Measurements from ENCODE around the gene CLSTN1. TPM values are rescaled to one million over a fixed set of nuclear protein-coding genes. Genes with fewer than 3 reads are reported as not detected.

CLSTN1 gene
- total RNA-seq, 1 donor from 2014 or later = 127 TPM

DNA sequence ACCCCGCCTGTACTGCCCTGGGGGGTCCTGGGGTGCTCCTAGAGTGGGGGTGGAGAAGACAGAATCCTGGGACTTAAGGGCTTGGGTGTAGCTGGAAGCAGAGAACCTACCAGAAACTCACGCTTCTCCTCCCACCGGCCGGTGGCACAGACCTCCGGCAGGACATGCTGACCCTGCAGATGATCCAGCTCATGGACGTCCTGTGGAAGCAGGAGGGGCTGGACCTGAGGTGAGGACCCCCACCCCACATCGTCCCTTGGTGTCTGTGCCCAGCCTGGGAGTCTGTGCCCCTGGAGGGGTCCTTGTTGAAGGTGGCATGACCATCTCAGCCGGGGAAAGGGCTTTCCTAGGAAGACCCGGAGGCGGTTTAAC lies 101.4 kb downstream of the CLSTN1 start:
- Mint-ChIP-seq H3K4me3 (no peak overlapping the region), H3K27ac (no peak overlapping the region), H3K27me3 (ENCODE audit: low read depth) (no peaks in the 10 kb centered on the region), H3K36me3 (peaks cover 6% of the 10 kb centered on the region), H3K9me3 (peaks cover 4% of the 10 kb centered on the region), H3K4me1 (peaks cover 6% of the 10 kb centered on the region)
- no peak for DNase-seq (ENCODE audit: low spot score in 2 of 2, unreplicated experiment in 2 of 2)
- TF ChIP-seq, protein P1, sequence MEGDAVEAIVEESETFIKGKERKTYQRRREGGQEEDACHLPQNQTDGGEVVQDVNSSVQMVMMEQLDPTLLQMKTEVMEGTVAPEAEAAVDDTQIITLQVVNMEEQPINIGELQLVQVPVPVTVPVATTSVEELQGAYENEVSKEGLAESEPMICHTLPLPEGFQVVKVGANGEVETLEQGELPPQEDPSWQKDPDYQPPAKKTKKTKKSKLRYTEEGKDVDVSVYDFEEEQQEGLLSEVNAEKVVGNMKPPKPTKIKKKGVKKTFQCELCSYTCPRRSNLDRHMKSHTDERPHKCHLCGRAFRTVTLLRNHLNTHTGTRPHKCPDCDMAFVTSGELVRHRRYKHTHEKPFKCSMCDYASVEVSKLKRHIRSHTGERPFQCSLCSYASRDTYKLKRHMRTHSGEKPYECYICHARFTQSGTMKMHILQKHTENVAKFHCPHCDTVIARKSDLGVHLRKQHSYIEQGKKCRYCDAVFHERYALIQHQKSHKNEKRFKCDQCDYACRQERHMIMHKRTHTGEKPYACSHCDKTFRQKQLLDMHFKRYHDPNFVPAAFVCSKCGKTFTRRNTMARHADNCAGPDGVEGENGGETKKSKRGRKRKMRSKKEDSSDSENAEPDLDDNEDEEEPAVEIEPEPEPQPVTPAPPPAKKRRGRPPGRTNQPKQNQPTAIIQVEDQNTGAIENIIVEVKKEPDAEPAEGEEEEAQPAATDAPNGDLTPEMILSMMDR (IDR thresholded peaks at IDR 0.05; ENCODE audit: unreplicated experiment) = no peak

DNA sequence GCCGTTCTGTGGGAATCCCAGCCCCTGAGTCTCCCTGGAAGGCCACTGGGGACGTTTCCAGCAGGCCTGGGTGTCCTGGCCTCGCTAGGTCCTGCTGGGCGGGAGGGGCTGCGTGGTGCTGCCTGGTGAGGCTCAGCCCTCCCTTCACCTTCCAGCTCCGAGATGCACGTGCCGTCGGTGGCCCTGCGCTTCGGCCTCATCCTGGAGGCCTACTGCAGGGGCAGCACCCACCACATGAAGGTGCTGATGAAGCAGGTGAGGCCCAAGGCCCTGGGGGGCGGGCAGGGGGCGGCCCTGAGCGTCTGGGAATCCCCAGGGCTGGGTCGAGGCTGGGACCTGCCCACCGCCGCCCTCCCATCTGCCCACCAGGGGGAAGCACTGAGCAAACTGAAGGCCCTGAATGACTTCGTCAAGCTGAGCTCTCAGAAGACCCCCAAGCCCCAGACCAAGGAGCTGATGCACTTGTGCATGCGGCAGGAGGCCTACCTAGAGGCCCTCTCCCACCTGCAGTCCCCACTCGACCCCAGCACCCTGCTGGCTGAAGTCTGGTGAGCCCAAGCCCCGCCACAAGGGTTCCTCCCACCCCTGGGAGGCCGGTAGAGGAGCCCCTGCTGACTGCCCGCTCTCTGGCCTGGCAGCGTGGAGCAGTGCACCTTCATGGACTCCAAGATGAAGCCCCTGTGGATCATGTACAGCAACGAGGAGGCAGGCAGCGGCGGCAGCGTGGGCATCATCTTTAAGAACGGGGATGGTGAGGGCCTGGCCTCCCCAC lies 102.0 kb downstream of the CLSTN1 start:
- Mint-ChIP-seq H3K9me3 (peaks cover 4% of the 10 kb centered on the region), H3K4me3 (no peak overlapping the region), H3K4me1 (peaks cover 7% of the 10 kb centered on the region), H3K36me3 (peaks cover 4% of the 10 kb centered on the region), H3K27ac (no peak overlapping the region), H3K27me3 (ENCODE audit: low read depth) (no peaks in the 10 kb centered on the region)
- DNase-seq (ENCODE audit: low spot score in 2 of 2, unreplicated experiment in 2 of 2) = peak in 1 of 2 experiments; percentile 68
- TF ChIP-seq, protein P1 (IDR thresholded peaks at IDR 0.05; ENCODE audit: unreplicated experiment) = peak; percentile 81

DNA sequence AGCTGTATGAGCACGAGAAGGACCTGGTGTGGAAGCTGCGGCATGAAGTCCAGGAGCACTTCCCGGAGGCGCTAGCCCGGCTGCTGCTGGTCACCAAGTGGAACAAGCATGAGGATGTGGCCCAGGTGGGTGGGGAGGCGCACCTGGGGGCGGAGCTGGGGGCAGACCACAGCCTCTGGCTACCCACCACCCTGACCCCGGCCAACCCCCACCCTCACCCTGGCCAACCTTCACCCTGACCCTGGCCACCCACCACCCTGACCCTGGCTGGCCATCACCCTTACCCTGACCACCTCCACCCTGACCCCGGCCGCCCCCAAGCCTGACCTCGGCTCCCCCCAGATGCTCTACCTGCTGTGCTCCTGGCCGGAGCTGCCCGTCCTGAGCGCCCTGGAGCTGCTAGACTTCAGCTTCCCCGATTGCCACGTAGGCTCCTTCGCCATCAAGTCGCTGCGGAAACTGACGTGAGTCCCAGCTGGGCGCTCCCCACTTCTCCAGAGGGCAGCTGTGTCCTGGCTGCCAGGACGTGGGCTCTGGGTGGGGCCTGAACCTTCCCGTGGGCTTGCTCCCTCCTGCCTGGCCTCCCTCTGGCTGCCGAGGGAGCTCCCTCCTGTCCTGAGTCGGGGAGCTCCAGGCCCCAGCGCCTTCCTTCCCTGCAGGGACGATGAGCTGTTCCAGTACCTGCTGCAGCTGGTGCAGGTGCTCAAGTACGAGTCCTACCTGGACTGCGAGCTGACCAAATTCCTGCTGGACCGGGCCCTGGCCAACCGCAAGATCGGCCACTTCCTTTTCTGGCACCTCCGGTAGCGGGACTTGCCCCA lies 102.8 kb downstream of the CLSTN1 start:
- H3K27me3 Mint-ChIP-seq (ENCODE audit: low read depth) = no peaks in the 10 kb centered on the region
- H3K27ac Mint-ChIP-seq = no peak overlapping the region
- peaks cover 4% of the 10 kb centered on the region for H3K9me3 Mint-ChIP-seq
- H3K4me1 Mint-ChIP-seq = peaks cover 7% of the 10 kb centered on the region
- DNase-seq (ENCODE audit: low spot score in 2 of 2, unreplicated experiment in 2 of 2) = no peak
- no peak overlapping the region for H3K4me3 Mint-ChIP-seq
- peaks cover 4% of the 10 kb centered on the region for H3K36me3 Mint-ChIP-seq
- TF ChIP-seq, protein P1 (IDR thresholded peaks at IDR 0.05; ENCODE audit: unreplicated experiment) = no peak

DNA sequence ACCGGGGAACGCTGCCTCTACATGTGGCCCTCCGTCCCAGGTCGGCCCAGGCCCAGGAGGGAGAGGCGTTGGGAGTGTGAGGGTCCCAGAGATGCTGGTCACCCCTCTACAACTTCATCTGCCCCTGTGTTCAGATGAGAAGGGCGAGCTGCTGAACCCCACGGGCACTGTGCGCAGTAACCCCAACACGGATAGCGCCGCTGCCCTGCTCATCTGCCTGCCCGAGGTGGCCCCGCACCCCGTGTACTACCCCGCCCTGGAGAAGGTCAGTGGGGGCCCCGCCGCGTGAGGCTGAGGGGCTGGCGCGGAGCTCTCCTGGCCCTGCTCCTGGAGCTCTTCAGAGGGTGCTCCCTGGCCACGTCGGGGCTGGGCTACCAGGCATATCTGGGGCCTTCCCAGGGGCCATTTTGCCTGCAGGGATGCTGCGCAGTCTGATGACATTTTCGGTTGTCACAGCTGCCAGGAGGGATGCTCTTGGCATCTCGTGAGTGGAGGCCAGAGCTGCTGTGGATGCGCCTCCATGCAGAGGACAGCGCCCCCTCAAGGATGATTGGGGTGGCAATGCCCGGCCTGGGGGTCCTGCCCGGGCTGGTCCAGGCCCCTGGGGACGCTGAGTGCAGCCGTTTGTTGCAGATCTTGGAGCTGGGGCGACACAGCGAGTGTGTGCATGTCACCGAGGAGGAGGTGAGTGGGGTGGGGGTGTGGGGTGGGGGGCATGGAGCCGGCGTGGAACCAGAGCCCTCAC lies 103.6 kb downstream of the CLSTN1 start:
- Mint-ChIP-seq H3K27me3 (ENCODE audit: low read depth) (no peaks in the 10 kb centered on the region), H3K4me3 (no peak overlapping the region), H3K36me3 (peaks cover 4% of the 10 kb centered on the region), H3K27ac (no peak overlapping the region), H3K9me3 (peaks cover 4% of the 10 kb centered on the region), H3K4me1 (peaks cover 7% of the 10 kb centered on the region)
- no peak for DNase-seq (ENCODE audit: low spot score in 2 of 2, unreplicated experiment in 2 of 2)
- TF ChIP-seq, protein P1 (IDR thresholded peaks at IDR 0.05; ENCODE audit: unreplicated experiment) = no peak

DNA sequence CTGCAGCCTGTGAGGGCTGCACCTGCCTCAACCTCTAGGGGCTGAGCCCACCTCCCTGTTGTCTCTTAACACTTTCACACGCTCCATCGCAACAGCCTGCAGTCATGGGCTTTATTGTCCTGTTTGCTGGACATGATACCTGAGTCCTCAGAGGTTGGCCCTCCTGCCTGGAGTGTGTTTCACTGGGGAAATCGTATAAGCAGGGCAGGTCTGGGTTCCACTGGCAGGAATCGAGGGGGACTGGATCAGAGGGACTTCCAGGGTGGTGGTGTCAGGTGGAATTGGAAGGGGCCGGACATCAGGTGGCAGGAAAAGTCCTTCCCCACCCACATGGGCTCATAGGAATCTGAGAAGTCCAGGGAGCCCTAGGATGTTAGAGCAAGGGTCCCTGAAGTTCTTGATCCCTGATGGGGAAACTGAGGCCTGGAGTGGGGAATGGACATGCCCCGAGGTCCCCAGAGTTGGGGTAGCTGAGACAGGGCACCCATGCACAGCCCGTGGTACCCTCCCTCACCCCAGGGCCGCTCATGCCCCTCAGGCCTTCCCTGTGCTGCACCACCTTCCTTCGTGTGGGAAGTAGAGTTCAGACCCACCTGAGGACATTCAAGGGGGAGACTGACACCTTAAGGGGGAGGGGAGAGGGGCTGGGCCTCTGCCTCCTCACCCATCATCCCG lies 105.6 kb downstream of the CLSTN1 start:
- no peak for DNase-seq (ENCODE audit: low spot score in 2 of 2, unreplicated experiment in 2 of 2)
- Mint-ChIP-seq H3K9me3 (no peaks in the 10 kb centered on the region), H3K27me3 (ENCODE audit: low read depth) (no peaks in the 10 kb centered on the region), H3K36me3 (no peaks in the 10 kb centered on the region), H3K27ac (no peak overlapping the region), H3K4me3 (no peak overlapping the region), H3K4me1 (peaks cover 7% of the 10 kb centered on the region)
- TF ChIP-seq, protein P1 (IDR thresholded peaks at IDR 0.05; ENCODE audit: unreplicated experiment) = no peak

All from mesothelial cell of epicardium (in vitro differentiated cells).